K562 (cell line): Measurements from ENCODE around the gene PLAAT3. TPM values are rescaled to one million over a fixed set of nuclear protein-coding genes. Genes with fewer than 3 reads are reported as not detected.

Experiments
- CBFA2T2 ChIP-seq: fragments of 450-650 bp; conservative IDR thresholded peaks from 2 replicates; pipeline ENCODE4 v1.6.1; 2017; ENCODE audit warnings: mild to moderate bottlenecking
- GTF2F1 ChIP-seq: IDR thresholded peaks from 2 replicates; pipeline ENCODE4 v1.6.1; 2011; ENCODE audit warnings: low read depth, low read length, improper control_type of control experiment
- HDAC8 ChIP-seq: fragments of 450-650 bp; IDR thresholded peaks from 2 replicates; pipeline ENCODE4 v1.6.1; 2016; ENCODE audit warnings: mild to moderate bottlenecking, missing genetic modification characterization, moderate library complexity, missing compliant biosample characterization
- MED1 ChIP-seq: sonication (generic); formaldehyde crosslinking; IDR thresholded peaks from 2 replicates; pipeline ENCODE4 v1.8.1; 2023; ENCODE audit warnings: missing genetic modification reagents, borderline replicate concordance
- PHB2 ChIP-seq: fragments of 450-650 bp; IDR thresholded peaks from 2 replicates; pipeline ENCODE4 v1.6.1; 2017; ENCODE audit warnings: low read depth
- PURB ChIP-seq: sonication (generic); formaldehyde crosslinking; IDR thresholded peaks from 2 replicates; pipeline ENCODE4 v1.9.0; 2021; ENCODE audit warnings: low read depth, mild to moderate bottlenecking, missing genetic modification reagents
- RFX1 ChIP-seq: fragments of 450-650 bp; IDR thresholded peaks from 2 replicates; pipeline ENCODE4 v1.6.1; 2016; ENCODE audit warnings: mild to moderate bottlenecking, moderate library complexity
- SNIP1 ChIP-seq: fragments of 450-650 bp; IDR thresholded peaks from 2 replicates; pipeline ENCODE4 v1.7.1; 2017; ENCODE audit warnings: low read depth, mild to moderate bottlenecking
- SREBF2 ChIP-seq: sonication (generic); formaldehyde crosslinking; IDR thresholded peaks from 2 replicates; pipeline ENCODE4 v1.4.0; 2020; ENCODE audit warnings: mild to moderate bottlenecking, missing genetic modification reagents
- ZNF707 ChIP-seq: fragments of 250-450 bp; sonication (Bioruptor Pico); conservative IDR thresholded peaks from 2 replicates; pipeline ENCODE4 v1.8.0; 2022; ENCODE audit warnings: inconsistent platforms, mild to moderate bottlenecking, moderate library complexity
- polyA plus RNA-seq, 8 experiments: library from polyadenylated mRNA; depleted of rRNA in 4 of 8; stranded (reverse) in 5 of 8; unstranded in 3 of 8; fragments of >200 nt; fragmentation: Nextera tagmentation in 2 of 8; fragmentation: Illumina TruSeq in 1 of 8; extraction: Ambion mirVana in 2 of 8; extraction: Trizol in 1 of 8; gene quantifications; 2 replicates each; pipeline versions ENCODE4 v1.2.1 to v1.2.3, GENCODE V29; 2011 to 2014; ENCODE audit warnings: inconsistent platforms in 1 of 8, missing spikeins in 1 of 8
- total RNA-seq, 7 experiments: library from RNA; depleted of rRNA in 6 of 7; stranded (reverse); fragments of >200 nt in 6 of 7; fragmentation: Illumina TruSeq in 2 of 7; extraction: Trizol in 2 of 7; gene quantifications; 2 replicates each; pipeline versions ENCODE4 v1.2.1 to v1.2.3, GENCODE V29; 2011 to 2021; ENCODE audit warnings: low replicate concordance in 1 of 7
- TF ChIP-seq, protein P1 (sequence below): fragments of 150-350 bp; conservative IDR thresholded peaks from 2 replicates; pipeline ENCODE4 v1.6.1; 2014; ENCODE audit warnings: low read length
- TF ChIP-seq, protein P2 (sequence below), 2 experiments: fragments of 450-650 bp in 1 of 2; IDR thresholded peaks; 2 replicates each; pipeline ENCODE4 v1.6.1; 2011 to 2017; ENCODE audit warnings: low read depth in 2 of 2, antibody characterized with exemption in 1 of 2, borderline replicate concordance in 1 of 2, low read length in 1 of 2, mild to moderate bottlenecking in 1 of 2, mixed read lengths in 1 of 2; ENCODE audit not compliant: control insufficient read depth in 1 of 2
- TF ChIP-seq, protein P3 (sequence below): fragments of 200-800 bp; sonication (Bioruptor generic); IDR thresholded peaks from 2 replicates; pipeline ENCODE4 v1.6.1; 2016; ENCODE audit warnings: missing genetic modification characterization, missing compliant biosample characterization
- TF ChIP-seq, protein P4 (sequence below), 2 experiments: fragments of 450-650 bp in 1 of 2; sonication (generic) in 1 of 2; formaldehyde crosslinking; conservative IDR thresholded peaks; 2 replicates each; pipeline versions ENCODE4 v1.4.0 to v1.8.1; 2020 to 2022; ENCODE audit warnings: mild to moderate bottlenecking in 1 of 2, missing genetic modification reagents in 1 of 2
- TF ChIP-seq, protein P5 (sequence below): fragments of 250-450 bp; sonication (Bioruptor Pico); IDR thresholded peaks from 2 replicates; pipeline ENCODE4 v1.5.1; 2021; ENCODE audit warnings: mild to moderate bottlenecking

The PLAAT3 gene
- total and polyA plus RNA-seq, 9 of the 15 experiments (the other 6 are each of a cell fraction or from before 2014, with no cell fraction given) = 0.80 to 2.7 (median 1.4) TPM

DNA sequence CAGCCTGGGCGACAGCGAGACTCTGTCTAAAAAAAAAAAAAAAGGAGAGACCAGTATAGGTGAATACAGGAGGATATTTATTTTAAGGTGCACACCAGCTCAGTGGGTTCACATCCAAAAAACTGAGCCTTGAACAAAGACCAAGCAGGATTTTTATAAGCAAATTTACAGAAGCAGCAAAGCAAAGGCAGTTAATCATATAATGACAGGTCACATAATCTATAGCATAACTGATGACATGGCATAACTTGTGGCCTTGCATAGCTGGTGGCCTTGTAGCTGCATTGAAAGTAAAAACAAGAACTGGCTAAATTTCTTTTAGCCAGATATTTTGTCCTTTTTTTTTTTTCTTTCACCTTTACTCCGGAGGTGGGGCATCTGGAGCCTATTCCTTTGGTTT lies 2.7 kb upstream of the PLAAT3 start (continued):
- TF ChIP-seq, protein P1, sequence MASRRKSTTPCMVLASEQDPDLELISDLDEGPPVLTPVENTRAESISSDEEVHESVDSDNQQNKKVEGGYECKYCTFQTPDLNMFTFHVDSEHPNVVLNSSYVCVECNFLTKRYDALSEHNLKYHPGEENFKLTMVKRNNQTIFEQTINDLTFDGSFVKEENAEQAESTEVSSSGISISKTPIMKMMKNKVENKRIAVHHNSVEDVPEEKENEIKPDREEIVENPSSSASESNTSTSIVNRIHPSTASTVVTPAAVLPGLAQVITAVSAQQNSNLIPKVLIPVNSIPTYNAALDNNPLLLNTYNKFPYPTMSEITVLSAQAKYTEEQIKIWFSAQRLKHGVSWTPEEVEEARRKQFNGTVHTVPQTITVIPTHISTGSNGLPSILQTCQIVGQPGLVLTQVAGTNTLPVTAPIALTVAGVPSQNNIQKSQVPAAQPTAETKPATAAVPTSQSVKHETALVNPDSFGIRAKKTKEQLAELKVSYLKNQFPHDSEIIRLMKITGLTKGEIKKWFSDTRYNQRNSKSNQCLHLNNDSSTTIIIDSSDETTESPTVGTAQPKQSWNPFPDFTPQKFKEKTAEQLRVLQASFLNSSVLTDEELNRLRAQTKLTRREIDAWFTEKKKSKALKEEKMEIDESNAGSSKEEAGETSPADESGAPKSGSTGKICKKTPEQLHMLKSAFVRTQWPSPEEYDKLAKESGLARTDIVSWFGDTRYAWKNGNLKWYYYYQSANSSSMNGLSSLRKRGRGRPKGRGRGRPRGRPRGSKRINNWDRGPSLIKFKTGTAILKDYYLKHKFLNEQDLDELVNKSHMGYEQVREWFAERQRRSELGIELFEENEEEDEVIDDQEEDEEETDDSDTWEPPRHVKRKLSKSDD = no peak
- TF ChIP-seq, protein P2, sequence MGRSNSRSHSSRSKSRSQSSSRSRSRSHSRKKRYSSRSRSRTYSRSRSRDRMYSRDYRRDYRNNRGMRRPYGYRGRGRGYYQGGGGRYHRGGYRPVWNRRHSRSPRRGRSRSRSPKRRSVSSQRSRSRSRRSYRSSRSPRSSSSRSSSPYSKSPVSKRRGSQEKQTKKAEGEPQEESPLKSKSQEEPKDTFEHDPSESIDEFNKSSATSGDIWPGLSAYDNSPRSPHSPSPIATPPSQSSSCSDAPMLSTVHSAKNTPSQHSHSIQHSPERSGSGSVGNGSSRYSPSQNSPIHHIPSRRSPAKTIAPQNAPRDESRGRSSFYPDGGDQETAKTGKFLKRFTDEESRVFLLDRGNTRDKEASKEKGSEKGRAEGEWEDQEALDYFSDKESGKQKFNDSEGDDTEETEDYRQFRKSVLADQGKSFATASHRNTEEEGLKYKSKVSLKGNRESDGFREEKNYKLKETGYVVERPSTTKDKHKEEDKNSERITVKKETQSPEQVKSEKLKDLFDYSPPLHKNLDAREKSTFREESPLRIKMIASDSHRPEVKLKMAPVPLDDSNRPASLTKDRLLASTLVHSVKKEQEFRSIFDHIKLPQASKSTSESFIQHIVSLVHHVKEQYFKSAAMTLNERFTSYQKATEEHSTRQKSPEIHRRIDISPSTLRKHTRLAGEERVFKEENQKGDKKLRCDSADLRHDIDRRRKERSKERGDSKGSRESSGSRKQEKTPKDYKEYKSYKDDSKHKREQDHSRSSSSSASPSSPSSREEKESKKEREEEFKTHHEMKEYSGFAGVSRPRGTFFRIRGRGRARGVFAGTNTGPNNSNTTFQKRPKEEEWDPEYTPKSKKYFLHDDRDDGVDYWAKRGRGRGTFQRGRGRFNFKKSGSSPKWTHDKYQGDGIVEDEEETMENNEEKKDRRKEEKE (IDR thresholded peaks at IDR 0.05; ENCODE audit: borderline replicate concordance in 1 of 2, control insufficient read depth in 1 of 2, low read depth in 2 of 2, low read length in 1 of 2) = no peak
- TF ChIP-seq, protein P3, sequence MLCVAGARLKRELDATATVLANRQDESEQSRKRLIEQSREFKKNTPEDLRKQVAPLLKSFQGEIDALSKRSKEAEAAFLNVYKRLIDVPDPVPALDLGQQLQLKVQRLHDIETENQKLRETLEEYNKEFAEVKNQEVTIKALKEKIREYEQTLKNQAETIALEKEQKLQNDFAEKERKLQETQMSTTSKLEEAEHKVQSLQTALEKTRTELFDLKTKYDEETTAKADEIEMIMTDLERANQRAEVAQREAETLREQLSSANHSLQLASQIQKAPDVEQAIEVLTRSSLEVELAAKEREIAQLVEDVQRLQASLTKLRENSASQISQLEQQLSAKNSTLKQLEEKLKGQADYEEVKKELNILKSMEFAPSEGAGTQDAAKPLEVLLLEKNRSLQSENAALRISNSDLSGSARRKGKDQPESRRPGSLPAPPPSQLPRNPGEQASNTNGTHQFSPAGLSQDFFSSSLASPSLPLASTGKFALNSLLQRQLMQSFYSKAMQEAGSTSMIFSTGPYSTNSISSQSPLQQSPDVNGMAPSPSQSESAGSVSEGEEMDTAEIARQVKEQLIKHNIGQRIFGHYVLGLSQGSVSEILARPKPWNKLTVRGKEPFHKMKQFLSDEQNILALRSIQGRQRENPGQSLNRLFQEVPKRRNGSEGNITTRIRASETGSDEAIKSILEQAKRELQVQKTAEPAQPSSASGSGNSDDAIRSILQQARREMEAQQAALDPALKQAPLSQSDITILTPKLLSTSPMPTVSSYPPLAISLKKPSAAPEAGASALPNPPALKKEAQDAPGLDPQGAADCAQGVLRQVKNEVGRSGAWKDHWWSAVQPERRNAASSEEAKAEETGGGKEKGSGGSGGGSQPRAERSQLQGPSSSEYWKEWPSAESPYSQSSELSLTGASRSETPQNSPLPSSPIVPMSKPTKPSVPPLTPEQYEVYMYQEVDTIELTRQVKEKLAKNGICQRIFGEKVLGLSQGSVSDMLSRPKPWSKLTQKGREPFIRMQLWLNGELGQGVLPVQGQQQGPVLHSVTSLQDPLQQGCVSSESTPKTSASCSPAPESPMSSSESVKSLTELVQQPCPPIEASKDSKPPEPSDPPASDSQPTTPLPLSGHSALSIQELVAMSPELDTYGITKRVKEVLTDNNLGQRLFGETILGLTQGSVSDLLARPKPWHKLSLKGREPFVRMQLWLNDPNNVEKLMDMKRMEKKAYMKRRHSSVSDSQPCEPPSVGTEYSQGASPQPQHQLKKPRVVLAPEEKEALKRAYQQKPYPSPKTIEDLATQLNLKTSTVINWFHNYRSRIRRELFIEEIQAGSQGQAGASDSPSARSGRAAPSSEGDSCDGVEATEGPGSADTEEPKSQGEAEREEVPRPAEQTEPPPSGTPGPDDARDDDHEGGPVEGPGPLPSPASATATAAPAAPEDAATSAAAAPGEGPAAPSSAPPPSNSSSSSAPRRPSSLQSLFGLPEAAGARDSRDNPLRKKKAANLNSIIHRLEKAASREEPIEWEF (CRISPR knock-in tag) = peak; percentile 51; the same call in 1 of the 2 replicates
- TF ChIP-seq, protein P4, sequence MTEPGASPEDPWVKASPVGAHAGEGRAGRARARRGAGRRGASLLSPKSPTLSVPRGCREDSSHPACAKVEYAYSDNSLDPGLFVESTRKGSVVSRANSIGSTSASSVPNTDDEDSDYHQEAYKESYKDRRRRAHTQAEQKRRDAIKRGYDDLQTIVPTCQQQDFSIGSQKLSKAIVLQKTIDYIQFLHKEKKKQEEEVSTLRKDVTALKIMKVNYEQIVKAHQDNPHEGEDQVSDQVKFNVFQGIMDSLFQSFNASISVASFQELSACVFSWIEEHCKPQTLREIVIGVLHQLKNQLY (CRISPR knock-in tag; conservative IDR thresholded peaks at IDR 0.05) = no peak
- TF ChIP-seq HDAC8 (tag) (no peak), MED1 (no peak), ZNF707 (CRISPR knock-in tag) (no peak), RFX1 (no peak), PHB2 (no peak), SNIP1 (no peak), CBFA2T2 (no peak), GTF2F1 (no peak), PURB (no peak), SREBF2 (no peak)
- TF ChIP-seq, protein P5, sequence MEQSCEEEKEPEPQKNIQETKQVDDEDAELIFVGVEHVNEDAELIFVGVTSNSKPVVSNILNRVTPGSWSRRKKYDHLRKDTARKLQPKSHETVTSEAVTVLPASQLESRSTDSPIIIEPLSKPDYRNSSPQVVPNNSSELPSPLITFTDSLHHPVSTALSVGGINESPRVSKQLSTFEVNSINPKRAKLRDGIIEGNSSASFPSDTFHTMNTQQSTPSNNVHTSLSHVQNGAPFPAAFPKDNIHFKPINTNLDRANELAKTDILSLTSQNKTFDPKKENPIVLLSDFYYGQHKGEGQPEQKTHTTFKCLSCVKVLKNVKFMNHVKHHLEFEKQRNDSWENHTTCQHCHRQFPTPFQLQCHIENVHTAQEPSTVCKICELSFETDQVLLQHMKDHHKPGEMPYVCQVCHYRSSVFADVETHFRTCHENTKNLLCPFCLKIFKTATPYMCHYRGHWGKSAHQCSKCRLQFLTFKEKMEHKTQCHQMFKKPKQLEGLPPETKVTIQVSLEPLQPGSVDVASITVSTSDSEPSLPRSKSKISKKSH (CRISPR knock-in tag) = no peak
